ENCODE data around the gene SHANK1.

Gene SHANK1

GRCh38 chr19:50659318-50660087, 60.1 kb downstream of the SHANK1 start:
- no peak for DNase-seq
- ATAC-seq = no peak

- peak; percentile 51 for ATAC-seq
Observed at GRCh38 chr19:50658441-50659317, 60.9 kb downstream of the SHANK1 start.

DNA sequence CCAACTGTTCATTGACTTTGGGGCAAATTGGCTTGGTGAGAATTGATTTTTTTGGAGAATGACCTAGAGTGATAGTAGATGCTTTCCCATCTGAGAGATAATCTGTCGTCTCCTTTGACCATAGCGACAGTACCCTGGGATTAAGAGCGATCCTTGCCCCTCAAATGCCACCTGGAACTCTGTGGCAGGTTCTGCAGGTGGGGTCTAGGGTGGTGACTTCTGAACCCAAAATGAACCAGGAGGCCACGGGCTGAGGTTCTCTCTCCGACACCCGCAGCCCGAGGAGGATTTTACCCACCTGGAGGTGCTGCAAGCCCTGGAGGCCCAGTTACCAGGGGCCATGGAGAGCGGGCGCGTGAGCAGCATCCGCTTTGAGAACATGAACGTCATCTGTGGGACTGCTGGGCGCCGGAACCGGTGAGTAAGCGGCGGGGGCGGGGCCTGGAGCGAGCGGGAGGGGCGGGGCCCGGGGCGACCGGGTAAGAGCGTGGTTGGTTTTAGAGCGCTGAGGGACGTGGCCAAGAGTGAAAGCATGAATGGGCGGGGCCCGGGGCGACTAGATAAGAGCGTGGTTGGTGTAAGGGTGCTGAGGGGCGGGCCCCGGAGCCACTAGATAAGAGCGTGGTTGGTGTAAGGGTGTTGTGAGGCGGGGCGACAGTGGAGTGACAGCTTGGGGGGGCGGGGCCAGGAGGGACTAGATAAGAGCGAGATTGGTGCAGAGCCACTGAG, 61.7 kb downstream of the SHANK1 start:
- DNase-seq = peak; percentile 91
- ATAC-seq = peak; percentile 98

More at GRCh38 chr19:50658441-50659317, 60.9 kb downstream of the SHANK1 start:
- peak; percentile 85 for DNase-seq

- DNase-seq (no peak), ATAC-seq (no peak)
Observed at GRCh38 chr19:50657222-50657669, 62.4 kb downstream of the SHANK1 start.

DNA sequence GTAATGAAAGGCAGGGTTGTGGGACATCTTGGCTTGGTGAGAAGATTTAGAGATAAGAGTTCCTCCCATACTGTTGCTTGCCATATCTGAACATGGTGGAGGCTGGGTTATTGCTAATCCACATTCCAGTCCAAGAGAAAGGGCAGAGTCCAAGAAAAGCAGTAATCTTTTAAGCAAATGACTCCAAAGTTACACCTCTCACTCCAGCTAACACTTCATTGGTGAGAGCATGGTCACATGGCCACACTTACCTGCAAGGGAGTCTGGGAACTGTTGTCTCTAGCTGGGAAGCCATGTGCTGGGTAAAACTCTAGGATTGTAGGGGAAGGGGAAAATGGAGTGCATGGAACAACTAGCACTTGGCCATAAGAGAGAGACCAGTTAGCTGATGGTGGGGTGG, 64.7 kb downstream of the SHANK1 start:
- ATAC-seq = no peak
- no peak for DNase-seq

- DNase-seq (no peak), ATAC-seq (no peak)
Observed at GRCh38 chr19:50652722-50653121, 66.9 kb downstream of the SHANK1 start.

GRCh38 chr19:50651174-50651573, 68.4 kb downstream of the SHANK1 start:
- no peak for DNase-seq
- no peak for ATAC-seq

DNA sequence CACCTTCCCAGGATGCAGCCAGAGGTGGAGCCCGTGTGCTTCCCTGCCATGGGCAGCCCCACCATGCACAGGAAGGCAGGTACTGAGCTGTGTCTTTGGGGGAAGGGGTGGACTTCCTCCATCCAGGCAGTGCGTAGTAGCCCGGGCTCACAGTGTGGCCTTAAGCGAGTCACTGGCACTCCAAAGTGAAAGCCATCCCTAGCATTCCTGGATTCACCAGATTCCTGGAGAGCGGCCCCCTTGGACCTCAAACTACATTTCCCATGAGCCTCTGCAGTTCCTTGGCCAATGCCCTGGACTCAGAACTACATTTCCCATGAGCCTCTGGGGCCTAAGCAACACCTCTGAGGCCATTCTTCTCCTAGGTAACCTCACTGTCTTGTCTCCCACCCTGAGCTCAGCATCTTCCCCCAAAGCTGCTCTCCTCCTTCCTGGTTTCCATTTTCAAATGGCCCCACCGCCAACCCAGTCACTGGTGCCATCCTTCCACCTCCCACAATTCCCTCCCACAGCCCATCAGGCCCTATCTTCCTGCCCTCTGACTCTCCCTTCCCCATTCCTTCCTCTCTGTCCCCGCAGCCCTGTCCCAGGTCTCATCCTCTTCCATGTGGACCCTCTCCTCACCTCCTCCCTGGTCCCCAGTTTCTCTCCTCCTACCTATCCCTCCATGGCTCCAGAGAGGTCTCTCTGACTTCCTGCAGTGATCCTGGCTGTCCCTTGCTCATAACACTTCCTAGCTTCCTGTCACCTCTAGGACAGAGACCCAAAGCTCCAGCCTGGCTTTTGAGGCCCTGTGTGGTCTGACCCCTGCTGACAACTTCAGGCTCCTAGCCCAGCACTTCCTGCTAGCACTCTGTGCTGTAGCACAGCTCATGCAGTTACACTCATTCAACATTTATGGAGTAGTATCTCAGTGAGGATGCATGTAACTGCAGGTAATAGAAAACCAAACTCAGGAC, 69.9 kb downstream of the SHANK1 start, which contains the start of gene C19orf81:
Gene C19orf81, plus strand, starts transcription at position 13 of the 959 bp plus-strand sequence. Its CDS starts 0 bp downstream, at position 13.
- peak; percentile 32 for ATAC-seq
- no peak for DNase-seq

- DNase-seq = no peak
- no peak for ATAC-seq
Observed at GRCh38 chr19:50648659-50649058, 70.9 kb downstream of the SHANK1 start.

GRCh38 chr19:50647879-50648615, 71.6 kb downstream of the SHANK1 start:
- no peak for DNase-seq

DNA sequence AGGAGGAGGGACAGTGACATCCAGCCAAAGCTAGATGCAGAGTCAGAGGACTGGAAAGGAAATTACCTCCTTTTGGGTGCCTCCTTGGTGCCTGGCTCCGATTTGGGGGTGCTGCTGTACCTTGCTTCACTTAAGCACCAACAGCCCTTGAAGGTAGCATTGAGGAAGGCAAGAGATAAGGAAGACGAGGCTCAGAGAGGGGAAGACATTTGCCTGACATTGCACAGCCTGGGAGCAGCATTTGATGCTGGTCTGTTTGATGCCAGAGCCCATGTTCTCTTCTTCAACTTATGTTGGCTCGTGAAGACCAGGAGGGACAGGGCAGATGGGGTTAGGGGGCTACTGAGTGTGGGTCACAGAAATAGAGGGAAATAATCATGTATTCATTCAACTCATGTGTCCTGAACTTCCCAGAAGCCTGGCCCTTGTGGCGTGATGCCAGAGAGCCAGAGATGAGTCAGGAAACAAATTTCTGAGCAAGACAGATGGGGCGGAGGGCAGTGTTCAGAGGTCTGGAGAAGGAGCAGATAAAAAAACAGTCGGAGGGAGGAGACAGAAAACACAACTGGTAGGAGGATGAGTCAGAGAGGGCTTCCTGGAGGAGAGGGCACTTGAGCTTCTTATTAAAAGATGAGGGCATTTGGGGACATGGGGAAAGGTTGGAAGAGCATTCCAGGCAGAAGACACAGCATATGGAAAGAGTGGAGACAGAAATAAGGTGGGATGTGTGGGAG, 73.4 kb downstream of the SHANK1 start:
- ATAC-seq = no peak
- DNase-seq = no peak

More at GRCh38 chr19:50647879-50648615, 71.6 kb downstream of the SHANK1 start:
- no peak for ATAC-seq

DNA sequence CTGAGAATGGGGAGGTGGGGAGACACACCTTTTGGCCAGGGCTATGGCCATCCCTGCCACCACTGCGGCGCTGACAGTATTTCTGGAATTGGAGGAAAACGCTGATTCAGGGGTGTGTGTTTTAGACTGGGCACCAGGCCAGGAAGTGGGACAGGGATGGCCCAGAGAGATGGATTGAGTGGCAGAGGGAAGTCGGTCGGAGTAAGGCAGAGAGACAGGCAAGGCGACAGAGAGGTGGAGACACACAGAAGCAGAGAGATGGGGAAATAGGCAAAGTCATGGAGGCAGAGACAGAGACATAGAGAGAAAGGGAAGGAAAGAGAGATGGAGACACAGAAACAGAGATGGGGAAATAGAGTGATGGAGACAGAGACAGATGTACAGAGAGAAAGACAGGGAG, 74.5 kb downstream of the SHANK1 start:
- ATAC-seq (no peak), DNase-seq (no peak)

DNA sequence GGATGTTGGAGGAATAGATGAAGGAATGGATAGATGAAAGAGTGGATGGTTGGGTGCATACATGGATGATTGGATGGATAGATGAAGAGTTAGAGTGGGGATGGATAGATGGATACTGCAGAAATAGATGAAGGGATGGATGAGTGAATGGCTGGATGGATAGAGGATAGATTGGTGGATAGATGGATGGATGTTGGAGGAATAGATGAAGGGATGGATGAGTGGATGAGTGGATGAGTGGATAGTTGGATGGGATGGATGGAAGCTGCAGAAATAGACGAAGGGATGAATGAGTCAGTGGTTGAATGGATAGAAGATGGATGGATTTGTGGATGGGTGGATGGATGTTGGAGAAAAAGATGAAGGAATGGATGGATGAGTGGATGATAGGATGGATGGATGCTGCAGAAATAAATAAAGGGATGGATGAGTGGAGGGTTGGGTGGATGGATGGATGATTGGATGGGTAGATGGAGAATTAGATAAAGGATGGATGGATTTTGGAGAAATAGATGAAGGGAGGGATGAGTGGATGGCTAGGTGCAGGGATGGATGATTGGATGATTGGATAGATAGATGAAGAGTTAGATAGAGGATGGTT, 75.2 kb downstream of the SHANK1 start:
- no peak for DNase-seq
- ATAC-seq = no peak

DNA sequence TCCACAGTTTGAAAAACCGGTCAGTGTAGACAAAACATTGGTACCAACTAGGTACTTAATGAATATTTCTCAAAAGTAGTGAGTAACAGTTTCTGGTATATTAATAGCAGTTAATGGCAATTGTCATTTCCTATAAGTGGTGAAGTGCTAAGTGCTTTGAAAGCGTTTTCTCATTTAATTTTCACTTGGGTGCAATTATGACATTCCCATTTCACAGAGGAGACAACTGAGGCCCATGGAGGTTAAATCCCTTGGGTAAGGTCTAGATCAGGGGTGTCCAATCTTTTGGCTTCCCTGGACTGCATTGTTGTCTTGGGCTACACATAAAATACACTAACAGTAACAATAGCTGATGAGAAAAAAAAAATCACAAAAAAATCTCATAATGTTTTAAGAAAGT, 79.2 kb downstream of the SHANK1 start:
- DNase-seq (no peak), ATAC-seq (no peak)

DNA sequence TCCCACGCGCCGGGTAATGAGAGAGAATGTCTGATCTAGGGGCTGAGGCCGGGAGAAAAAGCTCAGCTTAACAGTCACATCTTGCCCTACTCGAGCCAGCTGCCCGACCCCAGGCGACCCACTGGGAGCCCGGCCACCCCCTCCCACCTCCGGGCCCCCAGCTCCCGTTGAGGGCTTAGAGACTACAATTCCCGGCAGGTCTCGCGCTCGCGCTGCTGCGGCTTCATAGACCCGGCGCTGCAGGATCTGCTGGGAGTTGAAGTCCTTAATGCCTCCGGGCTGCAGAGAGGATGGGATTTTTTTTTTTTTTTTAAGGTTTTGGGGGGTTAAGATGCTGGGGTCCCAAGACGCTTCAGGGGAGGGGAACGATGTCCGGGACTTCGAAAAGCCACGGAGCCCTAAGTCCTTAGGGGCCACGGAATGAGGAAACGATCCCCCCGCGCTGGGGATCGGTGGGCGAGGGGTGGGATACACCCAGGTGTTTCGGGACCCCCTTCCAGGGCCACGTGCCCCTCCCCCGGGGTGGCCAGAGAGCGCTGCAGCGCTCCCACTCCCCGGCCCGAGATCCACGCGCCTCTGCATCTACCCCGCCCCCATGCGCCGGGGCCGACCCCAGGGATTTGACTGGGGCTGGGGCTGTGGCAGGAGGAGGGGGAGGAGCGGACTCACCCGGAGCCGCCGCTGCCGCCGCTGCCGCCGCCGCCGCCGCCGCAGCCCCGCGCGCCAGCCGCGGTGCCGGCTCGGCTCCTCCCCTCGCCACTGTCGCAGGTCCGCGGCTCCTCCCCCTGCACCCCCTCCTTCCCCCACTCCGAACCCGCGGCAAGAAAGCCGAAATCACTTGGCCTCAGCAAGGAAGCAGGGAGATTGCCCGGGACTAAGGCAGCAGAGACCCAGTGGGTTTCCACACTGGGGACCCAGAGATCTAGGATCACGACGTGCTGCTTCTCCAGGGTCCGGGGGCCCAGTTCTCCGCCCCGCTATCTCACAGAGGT, 80.2 kb downstream of the SHANK1 start, which contains the start of gene SYT3:
Gene SYT3, minus strand, starts transcription at position 761 of the 992 bp plus-strand sequence. CDS start 2,470 bp downstream, outside the sequence.
- ATAC-seq (peak; percentile 36), DNase-seq (peak; percentile 50)

DNA sequence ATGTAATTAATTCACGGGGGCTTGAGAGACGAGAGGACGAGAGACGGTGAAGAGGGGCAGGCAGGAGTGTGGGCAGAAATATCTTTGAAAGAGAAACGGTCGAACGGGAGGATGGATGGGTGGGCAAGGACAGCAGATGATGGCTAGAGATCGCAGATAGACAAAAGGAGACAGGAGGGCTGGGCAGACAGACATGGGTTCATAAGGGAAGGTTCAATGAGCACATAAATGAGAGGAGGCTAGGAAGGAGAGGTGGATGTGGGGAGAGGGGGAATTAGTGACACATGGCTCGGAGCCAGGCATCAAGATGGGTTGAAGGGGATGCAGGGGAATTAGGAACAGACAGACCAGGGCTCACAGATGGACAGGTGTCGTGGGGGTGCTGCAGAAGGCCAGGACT, 81.0 kb downstream of the SHANK1 start:
- DNase-seq (no peak), ATAC-seq (no peak)

GRCh38 chr19:50636317-50637085, 83.1 kb downstream of the SHANK1 start:
- ATAC-seq = no peak
- no peak for DNase-seq
